K562 (cell line): ENCODE data around the gene APC. TPM values are rescaled to one million over a fixed set of nuclear protein-coding genes. Genes with fewer than 3 reads are reported as not detected.
A peak's percentile ranks its signal among the peaks of the same experiment; 100 is the strongest.

Experiments
- CAMTA2 ChIP-seq: fragments of 250-450 bp; sonication (Bioruptor Pico); conservative IDR thresholded peaks from 2 replicates; pipeline ENCODE4 v1.5.1; 2022
- CHCHD3 ChIP-seq: fragments of 250-450 bp; sonication (Bioruptor Pico); IDR thresholded peaks from 2 replicates; pipeline ENCODE4 v2.1.2; 2022; ENCODE audit warnings: mild to moderate bottlenecking
- CXXC5 ChIP-seq: fragments of 250-450 bp; sonication (Bioruptor Pico); IDR thresholded peaks from 2 replicates; pipeline ENCODE4 v1.8.0; 2022; ENCODE audit warnings: inconsistent platforms, mild to moderate bottlenecking, moderate library complexity
- DPF2 ChIP-seq: fragments of 450-650 bp; IDR thresholded peaks from 2 replicates; pipeline ENCODE4 v1.6.1; 2016
- GABPA ChIP-seq: fragments of 200-800 bp; sonication (Bioruptor generic); conservative IDR thresholded peaks from 2 replicates; pipeline ENCODE4 v1.6.1; 2016; ENCODE audit warnings: low read depth, missing genetic modification characterization, missing compliant biosample characterization
- HDAC3 ChIP-seq: fragments of 450-650 bp; IDR thresholded peaks from 2 replicates; pipeline ENCODE4 v1.6.1; 2018; ENCODE audit warnings: borderline replicate concordance, mild to moderate bottlenecking, moderate library complexity; ENCODE audit not compliant: partially characterized antibody
- KHSRP ChIP-seq: fragments of 450-650 bp; IDR thresholded peaks from 2 replicates; pipeline ENCODE4 v1.6.1; 2017
- NCOA2 ChIP-seq, 2 experiments: fragments of 450-650 bp; IDR thresholded peaks; 2 replicates each; pipeline ENCODE4 v1.6.1; 2018; ENCODE audit warnings: mild to moderate bottlenecking in 2 of 2, moderate library complexity in 1 of 2; ENCODE audit not compliant: partially characterized antibody in 2 of 2
- NCOR1 ChIP-seq: fragments of 450-650 bp; IDR thresholded peaks from 2 replicates; pipeline ENCODE4 v1.6.1; 2016; ENCODE audit warnings: mild to moderate bottlenecking, moderate library complexity
- PBX2 ChIP-seq, 2 experiments: IDR thresholded peaks in 1 of 2; conservative IDR thresholded peaks in 1 of 2; 2 replicates each; pipeline ENCODE4 v1.6.1; 2016; ENCODE audit warnings: low read depth in 2 of 2, mild to moderate bottlenecking in 1 of 2, missing compliant biosample characterization in 1 of 2, missing genetic modification characterization in 1 of 2, moderate library complexity in 1 of 2
- PHF8 ChIP-seq: fragments of 200-600 bp; sonication (generic); IDR thresholded peaks from 2 replicates; pipeline ENCODE4 v1.6.1; 2012; ENCODE audit warnings: mixed run types, mild to moderate bottlenecking, inconsistent platforms, low read length, moderate library complexity, borderline replicate concordance
- PTTG1 ChIP-seq: fragments of 450-650 bp; IDR thresholded peaks from 2 replicates; pipeline ENCODE4 v1.6.1; 2016; ENCODE audit warnings: low read depth, mild to moderate bottlenecking, missing genetic modification characterization, missing compliant biosample characterization
- RCOR1 ChIP-seq, 2 experiments: IDR thresholded peaks; 2 replicates each; pipeline ENCODE4 v1.6.1; 2012; ENCODE audit warnings: low read depth in 2 of 2, low read length in 2 of 2, borderline replicate concordance in 1 of 2, improper control_type of control experiment in 1 of 2
- SMAD3 ChIP-seq: fragments of 450-650 bp; formaldehyde crosslinking; conservative IDR thresholded peaks from 2 replicates; pipeline ENCODE4 v1.4.0; 2020; ENCODE audit warnings: mild to moderate bottlenecking
- SMARCB1 ChIP-seq: IDR thresholded peaks from 2 replicates; pipeline ENCODE4 v1.6.1; 2011; ENCODE audit warnings: improper control_type of control experiment, low read depth; ENCODE audit not compliant: insufficient read length
- SMARCC2 ChIP-seq: fragments of 450-650 bp; IDR thresholded peaks from 2 replicates; pipeline ENCODE4 v1.6.1; 2017; ENCODE audit warnings: antibody characterized with exemption, moderate library complexity, mild to moderate bottlenecking, low read depth
- ZNF589 ChIP-seq: fragments of 200-800 bp; sonication (Bioruptor generic); IDR thresholded peaks from 2 replicates; pipeline ENCODE4 v1.6.1; 2016; ENCODE audit warnings: low read depth, missing genetic modification characterization, missing compliant biosample characterization
- ZNF609 ChIP-seq: sonication (generic); formaldehyde crosslinking; IDR thresholded peaks from 2 replicates; pipeline ENCODE4 v1.8.1; 2023; ENCODE audit warnings: missing genetic modification reagents, mild to moderate bottlenecking, borderline replicate concordance
- ZNF778 ChIP-seq: fragments of 450-650 bp; formaldehyde crosslinking; IDR thresholded peaks from 2 replicates; pipeline ENCODE4 v1.4.0; 2020; ENCODE audit warnings: mild to moderate bottlenecking, moderate library complexity
- polyA plus RNA-seq, 8 experiments: library from polyadenylated mRNA; depleted of rRNA in 4 of 8; stranded (reverse) in 5 of 8; unstranded in 3 of 8; fragments of >200 nt; fragmentation: Nextera tagmentation in 2 of 8; fragmentation: Illumina TruSeq in 1 of 8; extraction: Ambion mirVana in 2 of 8; extraction: Trizol in 1 of 8; gene quantifications; 2 replicates each; pipeline versions ENCODE4 v1.2.1 to v1.2.3, GENCODE V29; 2011 to 2014; ENCODE audit warnings: inconsistent platforms in 1 of 8, missing spikeins in 1 of 8
- total RNA-seq, 7 experiments: library from RNA; depleted of rRNA in 6 of 7; stranded (reverse); fragments of >200 nt in 6 of 7; fragmentation: Illumina TruSeq in 2 of 7; extraction: Trizol in 2 of 7; gene quantifications; 2 replicates each; pipeline versions ENCODE4 v1.2.1 to v1.2.3, GENCODE V29; 2011 to 2021; ENCODE audit warnings: low replicate concordance in 1 of 7
- TF ChIP-seq, protein P1 (sequence below): fragments of 250-450 bp; sonication (Bioruptor Pico); IDR thresholded peaks from 2 replicates; pipeline ENCODE4 v1.8.0; 2021; ENCODE audit warnings: mild to moderate bottlenecking, moderate library complexity

Gene APC
- total and polyA plus RNA-seq, 9 of the 15 experiments (the other 6 are each of a cell fraction or from before 2014, with no cell fraction given) = 5.7 to 29.5 (median 15.4) TPM

DNA sequence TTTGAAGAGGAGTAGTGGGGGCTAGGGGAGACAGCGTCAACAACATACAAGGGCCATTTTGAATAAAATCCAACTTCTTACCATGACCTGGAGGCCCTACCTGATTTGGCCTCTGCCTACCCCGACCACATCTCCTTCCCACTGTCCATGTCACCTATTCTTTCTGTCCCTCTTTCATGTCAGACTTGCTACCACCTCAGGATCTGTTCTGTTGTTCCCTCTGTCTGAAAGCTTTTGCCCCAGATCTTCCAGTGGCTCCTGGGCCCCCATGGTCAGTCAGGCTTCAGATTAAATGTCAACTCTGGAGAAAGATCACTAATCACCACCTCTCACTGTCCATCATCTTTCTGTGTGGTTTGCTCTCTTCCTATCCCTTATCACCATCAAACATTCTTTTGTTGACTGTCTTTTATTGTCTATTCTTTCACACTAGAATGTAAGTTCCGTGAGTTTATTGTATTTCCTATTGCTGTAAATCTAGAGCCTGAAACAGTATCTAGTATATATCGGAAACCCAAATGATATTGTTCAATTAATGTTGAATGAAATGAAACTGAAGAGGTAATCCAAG lies 31.2 kb upstream of the APC start (continued):
- TF ChIP-seq, protein P1, sequence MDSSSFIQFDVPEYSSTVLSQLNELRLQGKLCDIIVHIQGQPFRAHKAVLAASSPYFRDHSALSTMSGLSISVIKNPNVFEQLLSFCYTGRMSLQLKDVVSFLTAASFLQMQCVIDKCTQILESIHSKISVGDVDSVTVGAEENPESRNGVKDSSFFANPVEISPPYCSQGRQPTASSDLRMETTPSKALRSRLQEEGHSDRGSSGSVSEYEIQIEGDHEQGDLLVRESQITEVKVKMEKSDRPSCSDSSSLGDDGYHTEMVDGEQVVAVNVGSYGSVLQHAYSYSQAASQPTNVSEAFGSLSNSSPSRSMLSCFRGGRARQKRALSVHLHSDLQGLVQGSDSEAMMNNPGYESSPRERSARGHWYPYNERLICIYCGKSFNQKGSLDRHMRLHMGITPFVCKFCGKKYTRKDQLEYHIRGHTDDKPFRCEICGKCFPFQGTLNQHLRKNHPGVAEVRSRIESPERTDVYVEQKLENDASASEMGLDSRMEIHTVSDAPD (CRISPR knock-in tag) = no peak
- TF ChIP-seq RCOR1 (IDR thresholded peaks at IDR 0.05; ENCODE audit: borderline replicate concordance in 1 of 2, low read depth in 2 of 2, low read length in 2 of 2) = peak in 1 of 2 experiments; percentile 46; a peak in 1 of 4 replicates
- no peak for TF ChIP-seq KHSRP
- TF ChIP-seq PBX2 (CRISPR knock-in tag; IDR thresholded peaks at IDR 0.05; ENCODE audit: low read depth) = no peak
- TF ChIP-seq PBX2 (tag; conservative IDR thresholded peaks at IDR 0.05; ENCODE audit: low read depth) = peak; percentile 48
- TF ChIP-seq ZNF778 (CRISPR knock-in tag) = no peak
- TF ChIP-seq ZNF589 (CRISPR knock-in tag) = no peak
- TF ChIP-seq DPF2 = 0 out of 2 replicates have a peak, but pooled peaks have one; percentile 58
- TF ChIP-seq CAMTA2 (CRISPR knock-in tag) = no peak
- TF ChIP-seq PHF8 = no peak
- TF ChIP-seq NCOR1 = 0 out of 2 replicates have a peak, but pooled peaks have one; percentile 28
- TF ChIP-seq CXXC5 (CRISPR knock-in tag) = no peak
- no peak for TF ChIP-seq CHCHD3 (CRISPR knock-in tag)
- TF ChIP-seq ZNF609 (CRISPR knock-in tag) = no peak
- no peak for TF ChIP-seq SMAD3 (CRISPR knock-in tag)
- no peak for TF ChIP-seq NCOA2 (IDR thresholded peaks at IDR 0.05; ENCODE audit: partially characterized antibody in 2 of 2)
- TF ChIP-seq GABPA (tag) = no peak
- TF ChIP-seq HDAC3 = peak; percentile 31
- 0 out of 2 replicates have a peak, but pooled peaks have one; percentile 58 for TF ChIP-seq SMARCC2
- no peak for TF ChIP-seq PTTG1 (tag)
- TF ChIP-seq SMARCB1 = peak; percentile 68
